Activated CD4-positive, alpha-beta T cell treated with anti-CD3 and anti-CD28 coated beads, Interleukin-10, Interleukin-2, amounts not matched to agents 100 ng/mL and 50 ng/mL, durations not matched to agents 16 hours and 8 hours (primary cell): ENCODE measurements around the gene PRSS38.
"Not testable (repeated sequence)": the region's sequence is repeated elsewhere in the genome, so short reads cannot be mapped to it uniquely, and the experiment has no call there.

Source experiments
- DNase-seq: peaks from one replicate; pipeline ENCODE4 v3.0.0-alpha.2; 2020

The PRSS38 gene

GRCh38 chr1:227846265-227846858, 30.9 kb downstream of the PRSS38 start:
- no peak for DNase-seq

GRCh38 chr1:227847046-227847445, 31.6 kb downstream of the PRSS38 start:
- DNase-seq = not testable (repeated sequence)

GRCh38 chr1:227848430-227848932, 33.0 kb downstream of the PRSS38 start:
- no peak for DNase-seq

- DNase-seq = no peak
Observed at GRCh38 chr1:227849251-227849650, 33.8 kb downstream of the PRSS38 start.

- DNase-seq = no peak
Observed at GRCh38 chr1:227854189-227854588, 38.7 kb downstream of the PRSS38 start.

- DNase-seq = no peak
Observed at GRCh38 chr1:227855687-227856086, 40.2 kb downstream of the PRSS38 start.

- DNase-seq = no peak
Observed at GRCh38 chr1:227856147-227856858, 40.8 kb downstream of the PRSS38 start.

GRCh38 chr1:227864882-227865281, 49.4 kb downstream of the PRSS38 start:
- no peak for DNase-seq

GRCh38 chr1:227869279-227869842, 53.9 kb downstream of the PRSS38 start:
- DNase-seq = no peak

GRCh38 chr1:227869851-227870305, 54.4 kb downstream of the PRSS38 start:
- DNase-seq = no peak

- DNase-seq = no peak
Observed at GRCh38 chr1:227870366-227870765, 54.9 kb downstream of the PRSS38 start.

- DNase-seq = not testable (repeated sequence)
Observed at GRCh38 chr1:227871892-227872291, 56.4 kb downstream of the PRSS38 start.

- DNase-seq = not testable (repeated sequence)
Observed at GRCh38 chr1:227877810-227878209, 62.3 kb downstream of the PRSS38 start.

- no peak for DNase-seq
Observed at GRCh38 chr1:227880342-227880924, 65.0 kb downstream of the PRSS38 start.

- DNase-seq = no peak
Observed at GRCh38 chr1:227883073-227883520, 67.6 kb downstream of the PRSS38 start.

GRCh38 chr1:227883641-227884301, 68.3 kb downstream of the PRSS38 start:
- DNase-seq = no peak

- DNase-seq = no peak
Observed at GRCh38 chr1:227884370-227885134, 69.1 kb downstream of the PRSS38 start.

- no peak for DNase-seq
Observed at GRCh38 chr1:227885135-227885647, 69.7 kb downstream of the PRSS38 start.

GRCh38 chr1:227885648-227886502, 70.4 kb downstream of the PRSS38 start:
- DNase-seq = no peak

GRCh38 chr1:227886503-227886961, 71.1 kb downstream of the PRSS38 start:
- no peak for DNase-seq
